ENCODE results near the gene SMPD3. TPM values are rescaled to one million over a fixed set of nuclear protein-coding genes. Genes with fewer than 3 reads are reported as not detected.
A peak's percentile ranks its signal among the peaks of the same experiment; 100 is the strongest.

SMPD3 gene
- total RNA-seq, 1 experiment from 2014 or later, result 0.70 TPM

DNA sequence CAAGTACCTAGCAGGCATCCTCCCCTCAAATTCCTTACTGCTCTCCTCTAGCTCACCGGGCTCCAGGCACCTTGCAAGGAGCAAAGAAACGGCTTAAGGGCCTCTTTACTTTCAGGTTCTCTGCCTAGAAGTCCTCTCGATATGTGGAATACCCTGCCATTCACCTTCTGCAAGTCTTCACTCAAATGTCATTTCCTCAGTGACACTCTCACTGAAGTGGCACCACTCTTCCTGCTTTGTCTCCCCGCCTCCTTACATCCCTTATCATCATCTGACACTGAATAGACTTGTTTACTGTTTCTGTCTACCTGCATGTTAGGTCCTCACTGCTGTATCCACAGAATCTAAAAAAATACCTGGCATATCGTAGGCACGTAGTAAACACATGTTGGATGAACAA, 138.5 kb downstream of the SMPD3 start:
- Mint-ChIP-seq H3K9me3 (no peaks in the 10 kb centered on the region), H3K4me3 (peak overlapping the region; percentile 94 to 98), H3K4me1 (peaks cover 12 to 13% of the 10 kb centered on the region in 2 experiments), H3K36me3 (ENCODE audit: insufficient read depth in 1 of 3, low read depth in 3 of 3) (peaks cover 10 to 42% (median 39%) of the 10 kb centered on the region in 3 experiments; a peak in 6 of 7 replicates), H3K27me3 (ENCODE audit: low read depth) (no peaks in the 10 kb centered on the region), H3K27ac (peak overlapping the region in 1 of 3 experiments; percentile 98; a peak in 3 of 7 replicates)
- Histone ChIP-seq H2BK12ac (ENCODE audit: insufficient read length, low read depth, low read length) (no peak overlapping the region), H2BK20ac (ENCODE audit: low read depth, low read length, poor library complexity, severe bottlenecking) (no peak overlapping the region), H2BK15ac (ENCODE audit: low read depth, low read length) (no peak overlapping the region), H4K20me1 (ENCODE audit: control insufficient read depth, insufficient read depth, insufficient read length) (no peaks in the 10 kb centered on the region), H4K5ac (ENCODE audit: insufficient read length, low read depth, low read length) (no peak overlapping the region), H3K4me2 (ENCODE audit: insufficient read depth, insufficient read length, low read length) (peak overlapping the region; percentile 98), H2AK5ac (ENCODE audit: insufficient read length, low read length) (no peak overlapping the region), H3K56ac (ENCODE audit: insufficient read length, low read depth, low read length) (no peak overlapping the region), H3K14ac (ENCODE audit: insufficient read depth, low read length) (no peak overlapping the region), H3K9me3 (ENCODE audit: control insufficient read depth, low read depth, low read length) (no peaks in the 10 kb centered on the region), H3K4me1 (ENCODE audit: insufficient read depth, low read length) (peaks cover 2% of the 10 kb centered on the region; the same call in 1 of the 2 replicates), H3K4ac (ENCODE audit: low read depth, low read length) (no peak overlapping the region), H2BK120ac (ENCODE audit: low read depth, low read length, poor library complexity, severe bottlenecking) (no peak overlapping the region), H4K8ac (replicated peaks; ENCODE audit: insufficient read length, low read depth, low read length) (no peak overlapping the region), H3K27ac (ENCODE audit: insufficient read length, low read depth, low read length) (no peak overlapping the region), H4K91ac (ENCODE audit: insufficient read length, low read depth, low read length) (no peak overlapping the region), H3K79me2 (ENCODE audit: insufficient read depth, low read length) (peaks cover 2% of the 10 kb centered on the region; the same call in 1 of the 2 replicates), H3K23ac (ENCODE audit: insufficient read length, low read depth, low read length) (no peak overlapping the region), H3T11ph (ENCODE audit: low read length) (no peak overlapping the region), H3K9ac (ENCODE audit: extremely low read depth, insufficient read length, low read length) (peak overlapping the region; percentile 68), H3K18ac (ENCODE audit: insufficient read length, low read depth, low read length) (no peak overlapping the region), H2AFZ (ENCODE audit: low read length) (no peak overlapping the region), H3K79me1 (ENCODE audit: insufficient read depth, low read depth, low read length, poor library complexity, severe bottlenecking) (no peaks in the 10 kb centered on the region), H3K27me3 (ENCODE audit: insufficient read depth, low read length) (no peaks in the 10 kb centered on the region), H2BK5ac (ENCODE audit: insufficient read length, low read length) (no peak overlapping the region), H3K23me2 (ENCODE audit: insufficient read length, low read depth, low read length, poor library complexity, severe bottlenecking) (peaks cover 15% of the 10 kb centered on the region)
- WGBS (ENCODE audit: extremely low coverage, insufficient read length, low lambda C conversion rate), result no CpG with 5 or more reads among the region's 6 CpGs
- DNase-seq, result no peak
- TF ChIP-seq, protein P1, sequence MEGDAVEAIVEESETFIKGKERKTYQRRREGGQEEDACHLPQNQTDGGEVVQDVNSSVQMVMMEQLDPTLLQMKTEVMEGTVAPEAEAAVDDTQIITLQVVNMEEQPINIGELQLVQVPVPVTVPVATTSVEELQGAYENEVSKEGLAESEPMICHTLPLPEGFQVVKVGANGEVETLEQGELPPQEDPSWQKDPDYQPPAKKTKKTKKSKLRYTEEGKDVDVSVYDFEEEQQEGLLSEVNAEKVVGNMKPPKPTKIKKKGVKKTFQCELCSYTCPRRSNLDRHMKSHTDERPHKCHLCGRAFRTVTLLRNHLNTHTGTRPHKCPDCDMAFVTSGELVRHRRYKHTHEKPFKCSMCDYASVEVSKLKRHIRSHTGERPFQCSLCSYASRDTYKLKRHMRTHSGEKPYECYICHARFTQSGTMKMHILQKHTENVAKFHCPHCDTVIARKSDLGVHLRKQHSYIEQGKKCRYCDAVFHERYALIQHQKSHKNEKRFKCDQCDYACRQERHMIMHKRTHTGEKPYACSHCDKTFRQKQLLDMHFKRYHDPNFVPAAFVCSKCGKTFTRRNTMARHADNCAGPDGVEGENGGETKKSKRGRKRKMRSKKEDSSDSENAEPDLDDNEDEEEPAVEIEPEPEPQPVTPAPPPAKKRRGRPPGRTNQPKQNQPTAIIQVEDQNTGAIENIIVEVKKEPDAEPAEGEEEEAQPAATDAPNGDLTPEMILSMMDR (conservative IDR thresholded peaks at IDR 0.05), result no peak

Other genes starting within 250 kb of the SMPD3 start
- 59.3 and 59.5 TPM in 2 replicates for gene ESRP2, start 212.4 kb downstream of the SMPD3 start, total RNA-seq (2021)
- gene PLA2G15, start 203.1 kb downstream of the SMPD3 start, total RNA-seq (2021), result 11.0 TPM in 2 replicates
- 20.1 and 21.1 TPM in 2 replicates for gene SLC7A6, start 184.0 kb downstream of the SMPD3 start, total RNA-seq (2021)
- 21.1 and 24.5 TPM in 2 replicates for gene SLC7A6OS, start 137.6 kb downstream of the SMPD3 start, total RNA-seq (2021)
- 56.6 and 57.8 TPM in 2 replicates for gene PRMT7, start 137.5 kb downstream of the SMPD3 start, total RNA-seq (2021)
- 12.8 and 14.8 TPM in 2 replicates for gene ZFP90, start 90.8 kb upstream of the SMPD3 start, total RNA-seq (2021)
- 92.9 and 97.2 TPM in 2 replicates for gene CDH3, start 196.8 kb upstream of the SMPD3 start, total RNA-seq (2021)